Measurements from ENCODE around the gene RXRA. TPM values are rescaled to one million over a fixed set of nuclear protein-coding genes. Genes with fewer than 3 reads are reported as not detected.
A peak's percentile ranks its signal among the peaks of the same experiment; 100 is the strongest.

RXRA gene
- total and polyA plus RNA-seq, 2 of the 13 experiments (the other 11 are each of a cell fraction or from before 2014, with no cell fraction given): 18.9 to 29.2 TPM

DNA sequence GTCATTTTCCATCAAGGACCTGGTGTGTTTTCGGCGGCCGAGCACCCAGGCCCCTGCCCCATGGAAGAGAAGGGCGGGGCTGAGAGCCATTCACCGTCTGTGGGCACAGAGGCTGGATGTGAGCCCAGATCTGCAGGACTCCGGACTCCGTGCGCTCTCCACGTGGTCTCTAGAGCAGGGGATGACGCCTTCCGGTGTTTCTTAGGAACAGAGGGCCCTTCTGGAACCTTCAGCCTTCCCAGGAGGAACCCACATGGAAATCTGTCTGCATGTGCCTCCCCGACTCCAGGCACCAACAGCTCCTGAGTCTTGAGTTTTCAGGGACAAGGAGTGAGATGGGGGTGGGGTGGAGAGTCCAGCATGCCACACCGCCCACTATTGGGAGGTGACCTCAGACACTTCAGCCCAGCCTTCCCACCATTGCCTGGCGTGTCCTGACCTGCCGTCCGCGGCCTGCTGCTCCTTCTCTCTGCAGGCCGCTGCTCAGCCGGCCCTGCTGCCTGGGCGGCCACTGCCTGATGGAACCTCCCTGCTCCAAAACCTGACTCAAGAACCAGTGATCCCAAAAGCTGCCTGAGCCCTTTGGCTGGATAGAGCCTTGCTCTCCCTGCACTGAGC, 2.4 kb upstream of the RXRA start (continued):
- TF ChIP-seq, protein P1, sequence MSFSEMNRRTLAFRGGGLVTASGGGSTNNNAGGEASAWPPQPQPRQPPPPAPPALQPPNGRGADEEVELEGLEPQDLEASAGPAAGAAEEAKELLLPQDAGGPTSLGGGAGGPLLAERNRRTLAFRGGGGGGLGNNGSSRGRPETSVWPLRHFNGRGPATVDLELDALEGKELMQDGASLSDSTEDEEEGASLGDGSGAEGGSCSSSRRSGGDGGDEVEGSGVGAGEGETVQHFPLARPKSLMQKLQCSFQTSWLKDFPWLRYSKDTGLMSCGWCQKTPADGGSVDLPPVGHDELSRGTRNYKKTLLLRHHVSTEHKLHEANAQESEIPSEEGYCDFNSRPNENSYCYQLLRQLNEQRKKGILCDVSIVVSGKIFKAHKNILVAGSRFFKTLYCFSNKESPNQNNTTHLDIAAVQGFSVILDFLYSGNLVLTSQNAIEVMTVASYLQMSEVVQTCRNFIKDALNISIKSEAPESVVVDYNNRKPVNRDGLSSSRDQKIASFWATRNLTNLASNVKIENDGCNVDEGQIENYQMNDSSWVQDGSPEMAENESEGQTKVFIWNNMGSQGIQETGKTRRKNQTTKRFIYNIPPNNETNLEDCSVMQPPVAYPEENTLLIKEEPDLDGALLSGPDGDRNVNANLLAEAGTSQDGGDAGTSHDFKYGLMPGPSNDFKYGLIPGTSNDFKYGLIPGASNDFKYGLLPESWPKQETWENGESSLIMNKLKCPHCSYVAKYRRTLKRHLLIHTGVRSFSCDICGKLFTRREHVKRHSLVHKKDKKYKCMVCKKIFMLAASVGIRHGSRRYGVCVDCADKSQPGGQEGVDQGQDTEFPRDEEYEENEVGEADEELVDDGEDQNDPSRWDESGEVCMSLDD (CRISPR knock-in tag; IDR thresholded peaks at IDR 0.05; ENCODE audit: borderline replicate concordance): peak; percentile 45; the same call in 1 of the 2 replicates
- TF ChIP-seq, protein P2, sequence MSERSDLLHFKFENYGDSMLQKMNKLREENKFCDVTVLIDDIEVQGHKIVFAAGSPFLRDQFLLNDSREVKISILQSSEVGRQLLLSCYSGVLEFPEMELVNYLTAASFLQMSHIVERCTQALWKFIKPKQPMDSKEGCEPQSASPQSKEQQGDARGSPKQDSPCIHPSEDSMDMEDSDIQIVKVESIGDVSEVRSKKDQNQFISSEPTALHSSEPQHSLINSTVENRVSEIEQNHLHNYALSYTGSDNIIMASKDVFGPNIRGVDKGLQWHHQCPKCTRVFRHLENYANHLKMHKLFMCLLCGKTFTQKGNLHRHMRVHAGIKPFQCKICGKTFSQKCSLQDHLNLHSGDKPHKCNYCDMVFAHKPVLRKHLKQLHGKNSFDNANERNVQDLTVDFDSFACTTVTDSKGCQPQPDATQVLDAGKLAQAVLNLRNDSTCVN (CRISPR knock-in tag; IDR thresholded peaks at IDR 0.05; ENCODE audit: borderline replicate concordance): peak; percentile 95
- TF ChIP-seq MIER2 (CRISPR knock-in tag; IDR thresholded peaks at IDR 0.05) (no peak), ELF4 (CRISPR knock-in tag; IDR thresholded peaks at IDR 0.05; ENCODE audit: borderline replicate concordance) (no peak), ZBTB42 (CRISPR knock-in tag; IDR thresholded peaks at IDR 0.05) (peak; percentile 55; the same call in 1 of the 2 replicates), ZNF749 (CRISPR knock-in tag; IDR thresholded peaks at IDR 0.05; ENCODE audit: borderline replicate concordance) (0 out of 2 replicates have a peak, but pooled peaks have one; percentile 73), ZNF567 (CRISPR knock-in tag; IDR thresholded peaks at IDR 0.05; ENCODE audit: borderline replicate concordance) (no peak; the same call in 1 of the 2 replicates), ZNF383 (CRISPR knock-in tag; IDR thresholded peaks at IDR 0.05; ENCODE audit: borderline replicate concordance) (no peak), CEBPG (CRISPR knock-in tag; IDR thresholded peaks at IDR 0.05) (no peak), ZNF724P (CRISPR knock-in tag; IDR thresholded peaks at IDR 0.05; ENCODE audit: borderline replicate concordance) (peak; percentile 73; the same call in 1 of the 2 replicates), SIX1 (CRISPR knock-in tag; IDR thresholded peaks at IDR 0.05; ENCODE audit: borderline replicate concordance) (no peak), ZNF234 (CRISPR knock-in tag; conservative IDR thresholded peaks at IDR 0.05) (no peak), AKAP8 (CRISPR knock-in tag; IDR thresholded peaks at IDR 0.05) (peak; percentile 52; the same call in 1 of the 2 replicates), ZBTB20 (CRISPR knock-in tag; IDR thresholded peaks at IDR 0.05; ENCODE audit: borderline replicate concordance, low read depth) (peak; percentile 86; the same call in 1 of the 2 replicates)
- TF ChIP-seq, protein P3, sequence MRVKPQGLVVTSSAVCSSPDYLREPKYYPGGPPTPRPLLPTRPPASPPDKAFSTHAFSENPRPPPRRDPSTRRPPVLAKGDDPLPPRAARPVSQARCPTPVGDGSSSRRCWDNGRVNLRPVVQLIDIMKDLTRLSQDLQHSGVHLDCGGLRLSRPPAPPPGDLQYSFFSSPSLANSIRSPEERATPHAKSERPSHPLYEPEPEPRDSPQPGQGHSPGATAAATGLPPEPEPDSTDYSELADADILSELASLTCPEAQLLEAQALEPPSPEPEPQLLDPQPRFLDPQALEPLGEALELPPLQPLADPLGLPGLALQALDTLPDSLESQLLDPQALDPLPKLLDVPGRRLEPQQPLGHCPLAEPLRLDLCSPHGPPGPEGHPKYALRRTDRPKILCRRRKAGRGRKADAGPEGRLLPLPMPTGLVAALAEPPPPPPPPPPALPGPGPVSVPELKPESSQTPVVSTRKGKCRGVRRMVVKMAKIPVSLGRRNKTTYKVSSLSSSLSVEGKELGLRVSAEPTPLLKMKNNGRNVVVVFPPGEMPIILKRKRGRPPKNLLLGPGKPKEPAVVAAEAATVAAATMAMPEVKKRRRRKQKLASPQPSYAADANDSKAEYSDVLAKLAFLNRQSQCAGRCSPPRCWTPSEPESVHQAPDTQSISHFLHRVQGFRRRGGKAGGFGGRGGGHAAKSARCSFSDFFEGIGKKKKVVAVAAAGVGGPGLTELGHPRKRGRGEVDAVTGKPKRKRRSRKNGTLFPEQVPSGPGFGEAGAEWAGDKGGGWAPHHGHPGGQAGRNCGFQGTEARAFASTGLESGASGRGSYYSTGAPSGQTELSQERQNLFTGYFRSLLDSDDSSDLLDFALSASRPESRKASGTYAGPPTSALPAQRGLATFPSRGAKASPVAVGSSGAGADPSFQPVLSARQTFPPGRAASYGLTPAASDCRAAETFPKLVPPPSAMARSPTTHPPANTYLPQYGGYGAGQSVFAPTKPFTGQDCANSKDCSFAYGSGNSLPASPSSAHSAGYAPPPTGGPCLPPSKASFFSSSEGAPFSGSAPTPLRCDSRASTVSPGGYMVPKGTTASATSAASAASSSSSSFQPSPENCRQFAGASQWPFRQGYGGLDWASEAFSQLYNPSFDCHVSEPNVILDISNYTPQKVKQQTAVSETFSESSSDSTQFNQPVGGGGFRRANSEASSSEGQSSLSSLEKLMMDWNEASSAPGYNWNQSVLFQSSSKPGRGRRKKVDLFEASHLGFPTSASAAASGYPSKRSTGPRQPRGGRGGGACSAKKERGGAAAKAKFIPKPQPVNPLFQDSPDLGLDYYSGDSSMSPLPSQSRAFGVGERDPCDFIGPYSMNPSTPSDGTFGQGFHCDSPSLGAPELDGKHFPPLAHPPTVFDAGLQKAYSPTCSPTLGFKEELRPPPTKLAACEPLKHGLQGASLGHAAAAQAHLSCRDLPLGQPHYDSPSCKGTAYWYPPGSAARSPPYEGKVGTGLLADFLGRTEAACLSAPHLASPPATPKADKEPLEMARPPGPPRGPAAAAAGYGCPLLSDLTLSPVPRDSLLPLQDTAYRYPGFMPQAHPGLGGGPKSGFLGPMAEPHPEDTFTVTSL (CRISPR knock-in tag; IDR thresholded peaks at IDR 0.05; ENCODE audit: borderline replicate concordance): peak; percentile 49; the same call in 1 of the 2 replicates
- TF ChIP-seq, protein P4, sequence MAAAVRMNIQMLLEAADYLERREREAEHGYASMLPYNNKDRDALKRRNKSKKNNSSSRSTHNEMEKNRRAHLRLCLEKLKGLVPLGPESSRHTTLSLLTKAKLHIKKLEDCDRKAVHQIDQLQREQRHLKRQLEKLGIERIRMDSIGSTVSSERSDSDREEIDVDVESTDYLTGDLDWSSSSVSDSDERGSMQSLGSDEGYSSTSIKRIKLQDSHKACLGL (CRISPR knock-in tag; IDR thresholded peaks at IDR 0.05): peak; percentile 78; the same call in 1 of the 2 replicates
- TF ChIP-seq, protein P5, sequence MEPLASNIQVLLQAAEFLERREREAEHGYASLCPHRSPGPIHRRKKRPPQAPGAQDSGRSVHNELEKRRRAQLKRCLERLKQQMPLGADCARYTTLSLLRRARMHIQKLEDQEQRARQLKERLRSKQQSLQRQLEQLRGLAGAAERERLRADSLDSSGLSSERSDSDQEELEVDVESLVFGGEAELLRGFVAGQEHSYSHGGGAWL (CRISPR knock-in tag; IDR thresholded peaks at IDR 0.05): peak; percentile 96
